Stomach (tissue), 9 donors: ENCODE measurements around the gene DNM1. TPM values are rescaled to one million over a fixed set of nuclear protein-coding genes. Genes with fewer than 3 reads are reported as not detected.

Experiments
- DNase-seq, 2 donors: peaks; one replicate each; pipeline versions ENCODE4 v3.0.0 to v3.0.0-alpha.2; 2013 to 2019
- H3K27ac ChIP-seq, 5 donors: fragments of 200-600 bp in 4 of 5; sonication (generic) in 4 of 5; one replicate each; pipeline ENCODE4 v1.5.1; 2013 to 2019; ENCODE audit warnings: mild to moderate bottlenecking in 1 of 5, moderate library complexity in 1 of 5
- H3K27me3 ChIP-seq, 3 donors: fragments of 200-600 bp; sonication (generic); one replicate each; pipeline ENCODE4 v1.5.1; 2017 to 2019; ENCODE audit warnings: mixed run types in 1 of 3
- H3K36me3 ChIP-seq, 4 donors: fragments of 200-600 bp; sonication (generic); 1 replicate in 3 of 4; 2 replicates in 1 of 4; pipeline ENCODE4 v1.5.1; 2016 to 2019
- H3K4me1 ChIP-seq, 4 donors: fragments of 200-600 bp; sonication (generic); one replicate each; pipeline ENCODE4 v1.5.1; 2016 to 2019
- H3K4me3 ChIP-seq, 4 donors: fragments of 200-600 bp; sonication (generic) in 3 of 4; one replicate each; pipeline ENCODE4 v1.5.1; 2016 to 2019; ENCODE audit warnings: mild to moderate bottlenecking in 1 of 4
- H3K9me3 ChIP-seq, 4 donors: fragments of 200-600 bp; sonication (generic); one replicate each; pipeline ENCODE4 v1.5.1; 2016 to 2019
- EP300 ChIP-seq: sonication (generic); formaldehyde crosslinking; IDR thresholded peaks from one replicate; pipeline ENCODE4 v1.6.1; 2017; ENCODE audit warnings: antibody characterized with exemption
- POLR2A ChIP-seq, 4 donors: fragments of 450-650 bp; IDR thresholded peaks; one replicate each; pipeline ENCODE4 v1.6.1; 2016; ENCODE audit warnings: antibody characterized with exemption in 4 of 4, control low read depth in 2 of 4, mild to moderate bottlenecking in 1 of 4, moderate library complexity in 1 of 4
- POLR2AphosphoS5 ChIP-seq, 3 donors: sonication (generic); formaldehyde crosslinking; IDR thresholded peaks; one replicate each; pipeline ENCODE4 v1.6.1; 2016; ENCODE audit warnings: antibody characterized with exemption in 3 of 3
- WGBS, 5 donors: extraction: QIAGEN DNeasy Blood & Tissue Kit in 3 of 5; methylation state at CpG; one replicate each; pipeline versions ENCODE4 v1.1.5 to v1.1.7; 2013 to 2018; 5-methylcytosine and 5-hydroxymethylcytosine counted together
- intact Hi-C: fragments of 100-400 bp; cut with DNase I; formaldehyde crosslinking; loops from one replicate; pipeline ENCODE4 v1.15.1; 2023; ENCODE audit warnings: low total_unique reads
- polyA plus RNA-seq, 3 donors: library from polyadenylated mRNA; stranded (reverse); fragments of 200-250 nt; gene quantifications; one replicate each; pipeline ENCODE4 v1.2.3, GENCODE V29; 2013
- total RNA-seq, 5 donors: library from RNA; depleted of rRNA; stranded (reverse); fragments of >200 nt; gene quantifications; one replicate each; pipeline versions ENCODE4 v1.1.0 to v1.2.3, GENCODE V29; 2014 to 2016
- TF ChIP-seq, protein P1 (sequence below), 7 experiments: fragments of 450-650 bp in 4 of 7; fragments of 200-600 bp in 3 of 7; sonication (generic) in 3 of 7; IDR thresholded peaks; one replicate each; pipeline ENCODE4 v1.5.1; 2016 to 2019; ENCODE audit warnings: antibody characterized with exemption in 7 of 7, control low read depth in 2 of 7, mild to moderate bottlenecking in 1 of 7
- donor health status: healthy with polysubstance abuse.
- donor health status: Bipolar disorder and iron deficiency.
- donor health status: healthy.

The DNM1 gene
- total and polyA plus RNA-seq, 8 donors: 2.3 to 60.8 (median 20.8) TPM

DNA sequence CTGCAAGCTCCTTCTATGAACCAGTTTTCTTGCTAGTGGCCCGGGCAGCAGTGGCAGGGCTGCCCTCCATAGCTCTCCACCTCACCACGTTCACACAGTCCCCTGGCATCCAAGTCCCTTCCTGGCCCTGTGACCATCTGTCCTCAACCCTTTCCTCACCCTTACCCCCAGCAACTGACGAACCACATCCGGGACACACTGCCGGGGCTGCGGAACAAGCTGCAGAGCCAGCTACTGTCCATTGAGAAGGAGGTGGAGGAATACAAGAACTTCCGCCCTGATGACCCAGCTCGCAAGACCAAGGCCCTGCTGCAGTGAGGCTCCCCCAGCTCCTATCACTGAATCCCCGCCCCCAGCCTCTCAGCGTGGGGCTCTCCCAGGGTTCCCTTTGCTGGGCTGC lies 18.8 kb downstream of the DNM1 start:
- no peaks in the 10 kb centered on the region for H3K9me3 ChIP-seq
- peaks cover 5 to 18% (median 14%) of the 10 kb centered on the region in 4 donors for H3K4me1 ChIP-seq
- DNase-seq: no peak
- H3K27me3 ChIP-seq: no peaks in the 10 kb centered on the region
- 84 to 89% (median 88%) methylated on average over 10 of the region's 10 CpGs for WGBS, 5 donors
- peaks cover 0 to 5% (median 0%) of the 10 kb centered on the region in 4 donors for H3K36me3 ChIP-seq
- TF ChIP-seq POLR2A (IDR thresholded peaks at IDR 0.05): no peak
- TF ChIP-seq POLR2AphosphoS5 (IDR thresholded peaks at IDR 0.05): no peak
- TF ChIP-seq, protein P1, sequence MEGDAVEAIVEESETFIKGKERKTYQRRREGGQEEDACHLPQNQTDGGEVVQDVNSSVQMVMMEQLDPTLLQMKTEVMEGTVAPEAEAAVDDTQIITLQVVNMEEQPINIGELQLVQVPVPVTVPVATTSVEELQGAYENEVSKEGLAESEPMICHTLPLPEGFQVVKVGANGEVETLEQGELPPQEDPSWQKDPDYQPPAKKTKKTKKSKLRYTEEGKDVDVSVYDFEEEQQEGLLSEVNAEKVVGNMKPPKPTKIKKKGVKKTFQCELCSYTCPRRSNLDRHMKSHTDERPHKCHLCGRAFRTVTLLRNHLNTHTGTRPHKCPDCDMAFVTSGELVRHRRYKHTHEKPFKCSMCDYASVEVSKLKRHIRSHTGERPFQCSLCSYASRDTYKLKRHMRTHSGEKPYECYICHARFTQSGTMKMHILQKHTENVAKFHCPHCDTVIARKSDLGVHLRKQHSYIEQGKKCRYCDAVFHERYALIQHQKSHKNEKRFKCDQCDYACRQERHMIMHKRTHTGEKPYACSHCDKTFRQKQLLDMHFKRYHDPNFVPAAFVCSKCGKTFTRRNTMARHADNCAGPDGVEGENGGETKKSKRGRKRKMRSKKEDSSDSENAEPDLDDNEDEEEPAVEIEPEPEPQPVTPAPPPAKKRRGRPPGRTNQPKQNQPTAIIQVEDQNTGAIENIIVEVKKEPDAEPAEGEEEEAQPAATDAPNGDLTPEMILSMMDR (IDR thresholded peaks at IDR 0.05): no peak
- TF ChIP-seq EP300: no peak
- no peak overlapping the region for H3K27ac ChIP-seq
- intact Hi-C loops: no loop called here
- H3K4me3 ChIP-seq: no peak overlapping the region

DNA sequence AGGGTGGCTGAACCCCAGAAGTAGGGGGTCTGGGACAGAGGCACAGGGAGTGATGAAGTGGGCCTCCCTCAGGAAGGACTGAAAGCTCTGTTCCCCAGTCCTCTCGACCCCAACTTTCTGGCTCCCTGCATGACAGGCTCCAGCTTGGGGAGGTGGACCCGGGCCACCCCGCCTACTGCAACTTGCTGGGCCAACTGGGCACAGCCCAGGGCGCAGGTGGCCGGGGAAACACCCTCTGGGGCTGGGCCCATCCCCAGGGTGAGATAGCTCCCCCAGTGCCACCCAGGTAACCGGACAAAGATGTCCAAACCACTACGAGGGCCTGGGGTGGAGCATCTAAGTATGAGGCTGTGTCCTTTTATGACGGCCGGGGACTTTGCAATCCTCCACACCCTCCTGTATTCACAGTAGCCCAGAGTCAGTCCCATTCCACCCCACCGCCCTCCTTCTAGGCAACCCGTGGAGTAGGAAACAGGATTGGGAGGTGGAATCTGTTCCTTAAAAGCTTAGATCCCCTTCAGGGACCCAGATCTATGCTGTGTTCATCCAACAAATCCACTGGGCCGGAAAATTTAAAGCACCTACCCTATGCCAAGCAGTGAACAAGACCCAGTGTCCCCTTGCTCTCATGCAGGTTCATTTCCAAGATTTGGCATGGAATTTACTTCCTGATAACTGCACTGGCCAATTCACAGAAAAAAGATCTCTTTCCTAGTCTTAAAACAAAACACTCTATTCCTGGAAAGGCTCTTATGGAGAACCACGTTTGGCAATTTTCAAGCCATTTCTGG lies 19.9 kb downstream of the DNM1 start:
- intact Hi-C loops: no loop called here
- DNase-seq: no peak
- Histone ChIP-seq H3K27ac (no peak overlapping the region), H3K4me3 (no peak overlapping the region), H3K36me3 (peaks cover 0 to 5% (median 0%) of the 10 kb centered on the region in 4 donors), H3K27me3 (no peaks in the 10 kb centered on the region), H3K4me1 (peaks cover 4 to 14% (median 11%) of the 10 kb centered on the region in 4 donors), H3K9me3 (no peaks in the 10 kb centered on the region)
- TF ChIP-seq EP300 (no peak), POLR2AphosphoS5 (IDR thresholded peaks at IDR 0.05) (no peak), POLR2A (IDR thresholded peaks at IDR 0.05) (no peak)
- TF ChIP-seq, protein P1 (IDR thresholded peaks at IDR 0.05): no peak
- 70 to 89% (median 87%) methylated on average over 11 to 13 of the region's 13 CpGs for WGBS, 5 donors

DNA sequence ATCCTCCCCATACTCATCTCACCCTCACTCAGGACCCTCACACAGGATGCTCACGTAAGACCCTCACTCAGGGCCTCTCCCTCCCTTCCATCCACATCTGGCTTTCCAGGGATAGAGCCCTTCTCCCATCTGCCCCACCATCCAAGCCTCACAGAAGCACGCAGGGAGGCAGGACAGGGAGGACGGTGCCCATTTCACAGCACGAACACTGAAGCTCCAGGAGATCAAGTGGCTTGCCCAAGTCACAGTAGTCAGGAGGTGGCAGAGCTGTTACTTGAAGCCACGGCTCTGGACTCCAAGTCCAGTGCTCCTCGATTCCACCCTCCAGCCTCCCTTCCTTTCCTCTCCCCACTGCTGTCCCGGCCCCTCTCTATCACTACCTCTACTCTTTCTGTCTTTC lies 21.7 kb downstream of the DNM1 start:
- H3K27me3 ChIP-seq: no peaks in the 10 kb centered on the region
- H3K9me3 ChIP-seq: no peaks in the 10 kb centered on the region
- DNase-seq: no peak
- H3K36me3 ChIP-seq: peaks cover 0 to 5% (median 0%) of the 10 kb centered on the region in 4 donors
- 87 to 93% (median 92%) methylated on average over 7 of the region's 7 CpGs for WGBS, 5 donors
- H3K4me3 ChIP-seq: no peak overlapping the region
- intact Hi-C loops: no loop called here
- H3K27ac ChIP-seq: no peak overlapping the region
- no peaks in the 10 kb centered on the region for H3K4me1 ChIP-seq
- TF ChIP-seq, protein P1 (IDR thresholded peaks at IDR 0.05): no peak
- TF ChIP-seq EP300 (no peak), POLR2AphosphoS5 (IDR thresholded peaks at IDR 0.05) (no peak), POLR2A (IDR thresholded peaks at IDR 0.05) (no peak)

DNA sequence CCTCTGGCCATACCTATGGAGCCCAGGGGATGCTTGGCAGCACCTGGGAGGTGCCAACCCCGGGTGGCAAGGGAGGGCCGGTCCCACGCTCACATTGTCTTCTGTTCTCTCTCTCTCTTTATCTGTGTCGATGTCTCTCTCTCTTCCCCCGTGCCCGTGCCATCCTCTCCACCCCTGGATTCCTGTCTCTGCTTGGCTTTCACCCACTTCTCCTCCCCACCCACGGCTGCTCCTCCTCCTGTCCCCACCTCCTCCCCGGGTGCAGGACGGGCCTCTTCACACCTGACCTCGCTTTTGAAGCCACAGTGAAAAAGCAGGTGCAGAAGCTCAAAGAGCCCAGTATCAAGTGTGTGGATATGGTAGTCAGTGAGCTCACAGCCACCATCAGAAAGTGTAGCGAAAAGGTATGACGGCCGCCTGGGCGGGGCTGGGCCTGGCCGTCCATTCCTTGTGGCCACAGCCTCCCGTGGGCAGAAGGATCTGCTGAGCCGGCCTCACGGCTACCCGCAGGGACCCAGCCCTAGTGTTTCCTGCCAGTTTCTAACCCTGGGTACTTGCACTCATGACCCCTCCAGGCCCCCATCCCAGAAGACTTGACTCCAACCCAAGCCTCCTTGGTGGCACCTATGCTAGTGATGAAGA lies 22.7 kb downstream of the DNM1 start:
- Histone ChIP-seq H3K27me3 (no peaks in the 10 kb centered on the region), H3K27ac (no peak overlapping the region), H3K4me3 (no peak overlapping the region), H3K9me3 (no peaks in the 10 kb centered on the region), H3K36me3 (peaks cover 0 to 5% (median 0%) of the 10 kb centered on the region in 4 donors), H3K4me1 (no peaks in the 10 kb centered on the region)
- intact Hi-C loops: no loop called here
- WGBS, 5 donors: 68 to 82% (median 75%) methylated on average over 12 to 19 of the region's 19 CpGs
- TF ChIP-seq POLR2A (IDR thresholded peaks at IDR 0.05) (no peak), EP300 (no peak), POLR2AphosphoS5 (IDR thresholded peaks at IDR 0.05) (no peak)
- TF ChIP-seq, protein P1 (IDR thresholded peaks at IDR 0.05): no peak
- no peak for DNase-seq
